ENCODE data around the gene RAB3GAP2.

GRCh38 chr1:220239966-220240365, 32.3 kb downstream of the RAB3GAP2 start:
- TF ChIP-seq CTCF (IDR thresholded peaks at IDR 0.05), result no peak
- TF ChIP-seq POLR2A (IDR thresholded peaks at IDR 0.05), result no peak
